Mesodermal cell (in vitro differentiated cells): ENCODE data around the gene SYT5.

ENCODE experiments used
- H3K27ac ChIP-seq: 2 replicates; pipeline ENCODE4 v1.7.0; 2013; ENCODE audit warnings: mild to moderate bottlenecking, low read depth, low read length, moderate library complexity; ENCODE audit not compliant: severe bottlenecking
- H3K36me3 ChIP-seq: 2 replicates; pipeline ENCODE4 v1.7.1; 2013; ENCODE audit warnings: mild to moderate bottlenecking, low read length, moderate library complexity; ENCODE audit not compliant: control insufficient read depth, insufficient read depth
- H3K4me1 ChIP-seq: one replicate; pipeline ENCODE4 v1.7.1; 2013; ENCODE audit warnings: mild to moderate bottlenecking, low read length; ENCODE audit not compliant: insufficient read depth, control insufficient read depth, poor library complexity, severe bottlenecking
- H3K4me3 ChIP-seq: 2 replicates; pipeline ENCODE4 v1.7.0; 2013; ENCODE audit warnings: low read length, control low read depth, mild to moderate bottlenecking; ENCODE audit not compliant: insufficient read depth, poor library complexity, severe bottlenecking; ENCODE audit errors: extremely low read depth
- H3K9me3 ChIP-seq: 2 replicates; pipeline ENCODE4 v1.7.1; 2013; ENCODE audit warnings: mild to moderate bottlenecking, low read length, moderate library complexity; ENCODE audit not compliant: control insufficient read depth
- WGBS, 2 experiments: methylation state at CpG; one replicate each; pipeline ENCODE4 v1.1.5; 2013; ENCODE audit warnings: missing lambda C conversion rate in 2 of 2; ENCODE audit not compliant: insufficient coverage in 2 of 2; 5-methylcytosine and 5-hydroxymethylcytosine counted together

Gene SYT5

DNA sequence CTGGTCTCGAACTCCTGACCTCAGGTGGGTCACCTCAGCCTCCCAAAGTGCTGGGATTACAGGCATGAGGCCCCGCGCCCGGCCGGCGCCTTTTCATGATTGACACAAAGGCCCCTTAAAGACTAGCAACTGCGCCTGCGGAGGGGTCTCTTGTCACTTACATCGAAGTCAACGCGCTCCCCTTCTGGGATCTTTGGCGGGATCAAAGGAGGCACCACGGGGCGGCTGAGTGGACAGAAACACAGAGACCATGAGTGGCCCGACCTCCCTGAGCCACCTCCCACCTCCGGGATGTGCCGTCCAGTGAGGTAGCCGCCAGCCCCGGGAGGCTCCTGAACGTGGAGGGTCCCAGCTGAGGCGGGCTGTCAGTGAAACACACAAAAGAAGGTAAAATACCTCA is 38.4 kb downstream of the SYT5 start:
- WGBS, 2 experiments = 30 to 43% methylated on average over 14 to 15 of the region's 21 CpGs
- no peaks in the 10 kb centered on the region for H3K36me3 ChIP-seq
- no peak overlapping the region for H3K4me3 ChIP-seq
- H3K4me1 ChIP-seq = peaks cover 9% of the 10 kb centered on the region
- H3K9me3 ChIP-seq = no peaks in the 10 kb centered on the region
- no peak overlapping the region for H3K27ac ChIP-seq

DNA sequence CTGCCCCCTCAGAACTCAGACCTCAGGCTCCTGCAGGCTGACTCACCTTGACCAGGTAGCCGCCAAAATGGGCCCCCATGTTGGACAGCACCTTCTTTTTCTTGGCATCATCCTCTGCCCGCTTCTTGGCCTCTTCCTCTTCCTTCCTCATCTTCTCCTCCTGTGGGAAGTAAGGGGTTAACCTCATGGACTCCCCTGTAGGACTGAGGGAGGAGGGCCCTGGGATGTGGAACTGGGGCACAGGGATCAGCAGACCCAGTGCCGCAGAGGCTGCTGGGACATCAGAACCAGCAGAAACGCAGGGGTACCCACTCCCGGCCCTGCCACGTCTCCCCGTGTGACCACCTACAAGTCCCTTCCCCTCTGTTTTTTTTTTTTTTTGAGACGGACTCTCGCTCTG is 42.2 kb downstream of the SYT5 start:
- Histone ChIP-seq H3K36me3 (no peaks in the 10 kb centered on the region), H3K9me3 (no peaks in the 10 kb centered on the region), H3K27ac (no peak overlapping the region), H3K4me1 (peaks cover 10% of the 10 kb centered on the region), H3K4me3 (no peak overlapping the region)
- WGBS, 2 experiments = 83 to 86% methylated on average over 5 to 7 of the region's 9 CpGs

DNA sequence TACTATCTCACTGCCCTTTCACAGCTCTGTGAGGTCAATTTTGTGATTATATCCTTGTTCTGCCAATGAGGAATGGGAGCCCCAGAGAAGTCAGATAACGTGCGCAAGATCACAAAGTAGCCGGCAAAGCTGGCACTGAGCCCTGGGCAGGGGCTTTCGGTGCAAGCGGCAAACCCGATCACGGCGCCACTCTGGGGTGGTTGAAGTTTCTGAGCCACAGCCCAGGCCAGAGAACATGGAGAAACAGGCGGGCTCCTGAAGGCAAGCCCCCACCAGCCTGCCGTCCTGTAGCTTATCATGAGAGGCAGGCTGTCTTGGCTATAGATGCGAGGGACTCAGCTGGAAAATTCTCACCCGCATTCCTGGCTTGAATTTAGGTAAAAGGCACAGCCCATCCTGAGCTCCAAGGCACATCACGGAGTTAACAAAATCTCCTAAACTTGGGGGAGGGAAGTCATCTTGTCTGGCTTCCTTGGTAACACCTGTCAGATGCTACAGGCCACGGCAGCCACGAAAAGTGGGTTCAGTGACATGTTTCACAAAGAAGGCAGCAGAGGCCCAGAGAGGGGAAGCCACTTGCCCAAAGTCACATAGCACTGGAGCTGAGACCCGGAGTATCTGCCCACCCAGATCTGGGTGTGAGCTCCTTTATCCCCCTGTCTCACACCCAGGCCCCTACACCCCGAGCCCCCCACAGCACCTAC is 43.5 kb downstream of the SYT5 start:
- H3K9me3 ChIP-seq = no peaks in the 10 kb centered on the region
- H3K4me3 ChIP-seq = no peak overlapping the region
- H3K27ac ChIP-seq = no peak overlapping the region
- H3K36me3 ChIP-seq = no peaks in the 10 kb centered on the region
- 94 to 96% methylated on average over 17 of the region's 17 CpGs for WGBS, 2 experiments
- peaks cover 12% of the 10 kb centered on the region for H3K4me1 ChIP-seq

- no peak overlapping the region for H3K27ac ChIP-seq
- H3K9me3 ChIP-seq = no peaks in the 10 kb centered on the region
- no peaks in the 10 kb centered on the region for H3K36me3 ChIP-seq
- peaks cover 12% of the 10 kb centered on the region for H3K4me1 ChIP-seq
- H3K4me3 ChIP-seq = no peak overlapping the region
- no CpG with 5 or more reads among the region's 3 CpGs for WGBS, 2 experiments
Measured at GRCh38 chr19:55134736-55135135, 45.4 kb downstream of the SYT5 start.

- H3K9me3 ChIP-seq = no peaks in the 10 kb centered on the region
- H3K4me1 ChIP-seq = peaks cover 12% of the 10 kb centered on the region
- no peak overlapping the region for H3K4me3 ChIP-seq
- no peaks in the 10 kb centered on the region for H3K36me3 ChIP-seq
- no peak overlapping the region for H3K27ac ChIP-seq
- WGBS, 2 experiments = 87 to 88% methylated on average over 23 to 25 of the region's 25 CpGs
Measured at GRCh38 chr19:55133639-55134444, 46.2 kb downstream of the SYT5 start.

GRCh38 chr19:55132453-55133129 is 47.5 kb downstream of the SYT5 start:
- Histone ChIP-seq H3K36me3 (no peaks in the 10 kb centered on the region), H3K4me1 (peaks cover 3% of the 10 kb centered on the region), H3K4me3 (no peak overlapping the region), H3K27ac (no peak overlapping the region), H3K9me3 (no peaks in the 10 kb centered on the region)
- 92 to 100% methylated on average over 3 to 7 of the region's 14 CpGs for WGBS, 2 experiments

GRCh38 chr19:55131421-55131820 is 48.7 kb downstream of the SYT5 start:
- Histone ChIP-seq H3K9me3 (no peaks in the 10 kb centered on the region), H3K36me3 (no peaks in the 10 kb centered on the region), H3K27ac (no peak overlapping the region), H3K4me1 (peaks cover 2% of the 10 kb centered on the region), H3K4me3 (no peak overlapping the region)
- WGBS, 2 experiments = 96% methylated on average over 14 to 16 of the region's 16 CpGs
